GM18868 (cell line): ENCODE measurements around the gene CFAP90.

Source experiments
- ATAC-seq: cut with Tn5 transposase; IDR thresholded peaks from one replicate; pipeline ENCODE4 v1.9.1; 2021; ENCODE audit warnings: mild to moderate bottlenecking, moderate library complexity; ENCODE audit not compliant: unreplicated experiment

Gene CFAP90

DNA sequence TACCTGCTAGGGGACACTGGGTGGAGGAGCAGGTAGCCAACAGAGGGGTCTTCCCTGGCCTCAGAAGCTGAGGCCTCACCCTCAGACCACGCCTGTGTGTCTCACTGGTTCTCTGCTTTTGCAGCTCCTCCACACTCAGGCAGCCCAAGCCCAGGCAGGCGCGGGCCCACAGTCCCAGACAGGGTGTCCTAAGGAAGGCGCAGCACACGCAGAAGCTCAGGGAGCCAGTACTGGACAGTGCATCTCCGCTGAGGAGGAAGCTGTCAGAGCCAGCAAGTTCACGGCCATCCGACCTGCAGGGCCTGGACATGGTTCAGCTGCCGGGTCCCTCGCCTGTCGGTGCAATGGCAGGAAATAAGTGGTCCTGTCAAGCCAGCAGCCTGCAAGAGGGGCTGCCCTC is 25.3 kb downstream of the CFAP90 start:
- ATAC-seq = no peak

- no peak for ATAC-seq
Observed at GRCh38 chr5:7824995-7825394, 25.9 kb downstream of the CFAP90 start.

DNA sequence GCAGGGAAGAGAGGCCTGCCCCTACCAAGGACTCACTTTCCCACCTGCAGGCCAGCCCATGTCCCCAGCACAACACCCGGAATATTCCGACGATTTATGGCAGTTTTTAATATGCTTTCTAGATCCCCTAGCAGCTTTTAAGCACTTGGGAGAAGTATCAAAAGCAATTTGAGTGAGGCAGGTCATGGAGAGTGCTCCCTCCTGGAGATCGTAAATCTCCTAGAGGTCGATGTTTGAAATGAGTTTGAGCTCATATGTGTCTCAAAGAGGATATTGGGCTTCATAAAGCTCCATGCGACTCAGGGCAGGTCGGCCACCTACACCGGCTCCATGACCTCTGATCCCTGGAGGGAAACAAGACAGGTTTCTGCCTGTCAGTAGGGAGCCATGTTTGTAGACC is 27.3 kb downstream of the CFAP90 start:
- no peak for ATAC-seq

DNA sequence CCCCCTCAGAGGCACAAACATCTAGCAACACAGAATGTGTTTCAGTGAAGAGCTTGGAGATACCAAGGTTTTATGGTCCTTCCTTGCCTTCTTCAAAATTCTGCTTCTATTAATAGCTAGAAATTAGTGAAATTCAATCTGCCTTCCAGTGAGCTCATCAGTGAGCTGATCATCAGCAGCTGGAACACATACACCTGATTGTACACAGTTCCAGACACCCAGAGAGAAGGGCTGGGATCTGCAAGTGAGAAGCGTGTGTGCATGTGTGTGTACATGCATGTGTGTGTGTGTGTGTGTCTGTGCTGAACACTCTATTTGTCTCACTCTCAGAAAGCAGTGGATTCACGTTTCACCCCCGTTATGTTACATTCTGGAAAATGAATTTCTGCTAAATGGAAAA is 28.5 kb downstream of the CFAP90 start:
- no peak for ATAC-seq

- ATAC-seq = no peak
Observed at GRCh38 chr5:7816535-7816901, 34.4 kb downstream of the CFAP90 start.

DNA sequence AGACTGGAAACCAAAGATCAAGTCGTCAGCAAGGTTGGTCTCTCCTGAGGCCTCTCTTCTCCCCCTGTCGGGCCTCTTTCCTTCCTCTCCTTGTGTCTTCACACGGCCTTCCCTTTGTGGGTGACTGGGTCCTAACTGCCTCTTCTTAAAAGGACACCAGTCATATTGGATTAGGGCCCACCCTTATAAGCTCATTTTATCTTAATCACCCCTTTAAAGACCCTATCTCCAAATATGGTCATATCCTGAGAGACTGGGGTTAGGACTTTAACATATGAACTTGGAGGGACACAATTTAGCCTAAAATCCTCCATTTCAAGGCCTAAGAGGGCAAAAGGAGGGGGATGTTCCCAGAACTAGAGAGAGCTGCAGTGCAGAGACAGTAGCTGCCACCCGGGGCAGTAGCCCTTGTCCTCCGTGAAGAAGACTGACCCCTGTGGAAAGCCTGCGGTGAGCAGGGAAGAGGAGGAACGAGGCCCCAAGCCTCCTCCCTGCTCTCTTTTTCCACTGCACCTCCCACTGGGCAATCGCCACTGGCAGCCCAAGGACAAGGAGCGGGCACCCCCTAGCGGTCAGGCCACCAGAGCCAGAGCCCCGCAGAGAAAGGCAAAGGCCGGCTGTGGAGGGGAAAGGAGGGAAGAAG is 34.9 kb downstream of the CFAP90 start:
- ATAC-seq = peak; percentile 86

DNA sequence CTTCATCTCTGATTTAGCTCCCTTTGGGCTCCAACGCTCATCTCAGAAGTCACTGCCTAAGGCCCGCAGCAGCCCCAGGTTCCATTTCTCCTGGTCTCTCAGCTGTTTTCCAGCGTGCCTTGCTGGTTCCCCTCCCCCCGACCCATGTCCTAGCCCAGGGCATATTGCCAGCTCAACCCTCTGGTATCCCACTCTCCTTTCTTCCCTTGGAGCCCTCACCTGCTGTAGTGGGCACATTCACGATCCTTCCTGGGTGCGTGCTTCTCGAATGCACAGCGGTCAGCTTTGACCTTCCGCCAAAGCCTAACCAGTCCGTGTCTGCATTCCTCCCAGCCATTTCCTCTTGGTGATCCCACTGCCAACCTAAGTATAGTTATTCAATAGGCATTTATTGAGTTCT is 36.1 kb downstream of the CFAP90 start:
- no peak for ATAC-seq

GRCh38 chr5:7813576-7813975 is 37.4 kb downstream of the CFAP90 start:
- ATAC-seq = no peak

DNA sequence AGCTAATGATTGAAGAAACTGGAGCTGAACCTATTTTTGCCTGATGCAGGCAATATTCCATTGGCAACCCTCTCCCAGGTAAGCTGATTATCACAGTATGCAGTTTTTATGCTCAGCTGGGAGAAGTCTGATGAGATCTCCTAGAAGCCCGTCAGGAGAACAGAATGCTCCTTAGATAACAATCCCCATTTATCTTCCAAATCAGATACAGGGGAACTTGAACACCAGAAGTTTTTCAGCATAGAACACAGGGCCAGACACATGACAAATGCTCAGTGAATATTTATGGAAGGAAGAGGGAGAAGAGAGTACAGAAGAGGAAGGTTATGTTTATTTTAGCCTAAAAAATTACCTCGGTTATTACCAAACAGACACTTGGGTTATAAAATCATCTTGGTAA is 37.9 kb downstream of the CFAP90 start:
- ATAC-seq = no peak

DNA sequence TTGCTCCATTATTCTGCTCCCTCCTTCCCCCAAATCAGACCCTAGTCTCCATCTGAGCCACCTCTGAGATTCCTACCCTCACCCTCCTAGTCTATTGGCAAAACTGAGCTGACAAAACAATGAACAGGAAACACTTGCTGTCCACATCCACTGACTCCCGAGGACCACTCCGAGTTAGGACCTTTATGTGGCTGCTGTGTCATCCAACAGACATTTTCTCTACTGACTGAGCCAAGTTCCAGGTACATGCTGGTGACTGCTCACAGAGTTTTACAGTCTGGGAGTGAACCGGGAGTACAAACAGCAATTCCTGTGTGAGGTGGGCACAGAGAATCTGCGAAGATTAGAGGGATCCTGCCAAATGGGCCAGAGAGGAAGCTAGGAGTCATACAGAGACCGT is 39.2 kb downstream of the CFAP90 start:
- no peak for ATAC-seq

DNA sequence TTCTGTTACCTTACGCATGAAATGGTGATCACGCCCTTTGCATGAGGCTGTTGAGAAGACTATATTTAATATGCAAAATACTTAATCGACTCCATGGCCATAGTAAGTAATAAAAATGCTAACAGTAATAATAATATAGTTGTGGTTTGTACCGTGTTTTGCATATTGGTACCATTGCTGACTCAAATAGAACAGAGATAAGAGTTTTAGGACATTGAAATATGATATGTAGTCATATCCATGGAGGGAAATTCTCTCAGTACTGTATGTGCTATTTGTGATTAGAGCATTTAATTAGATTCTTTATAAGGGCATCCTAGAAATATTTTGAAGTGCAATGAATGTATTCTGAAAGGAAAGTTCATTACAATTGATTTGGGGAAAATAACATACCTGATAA is 41.9 kb downstream of the CFAP90 start:
- ATAC-seq = peak; percentile 58

- ATAC-seq = no peak
Observed at GRCh38 chr5:7805379-7805778, 45.6 kb downstream of the CFAP90 start.

DNA sequence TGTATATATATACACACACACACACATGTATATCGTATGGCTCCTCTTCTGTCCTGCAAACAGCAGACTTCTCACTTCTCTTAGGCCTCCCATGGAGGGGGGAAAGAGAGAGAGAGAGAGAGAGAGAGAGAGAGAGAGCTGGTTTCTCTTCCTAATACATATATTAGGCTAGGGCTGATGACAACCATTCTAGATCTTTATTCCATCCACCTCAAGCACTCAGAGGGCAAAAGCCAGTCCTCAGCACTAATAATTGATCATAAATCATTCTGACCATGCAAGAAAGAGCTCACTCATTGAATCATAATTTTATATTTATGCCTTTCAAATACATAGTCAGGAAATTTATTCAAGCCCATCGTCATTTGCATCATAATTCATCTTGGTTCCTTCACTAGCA is 47.0 kb downstream of the CFAP90 start:
- no peak for ATAC-seq

DNA sequence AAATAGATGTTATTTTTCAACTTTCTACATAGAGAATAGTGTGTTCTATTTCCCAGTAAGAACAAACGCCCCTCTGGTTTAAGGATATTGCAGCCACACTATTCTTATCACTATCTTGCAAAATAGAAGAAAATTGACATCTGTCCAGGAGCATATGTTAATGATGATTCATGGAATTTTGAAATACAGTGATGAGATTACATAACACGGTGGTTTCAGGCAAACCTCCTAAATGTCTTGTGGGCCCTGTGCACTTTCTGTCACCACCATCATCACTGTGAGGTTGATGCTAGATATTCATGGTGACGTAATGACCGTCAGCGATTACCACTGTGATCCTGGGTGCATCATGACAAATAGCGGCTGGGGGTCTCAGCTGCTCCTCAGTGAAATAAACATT is 48.1 kb downstream of the CFAP90 start:
- no peak for ATAC-seq

DNA sequence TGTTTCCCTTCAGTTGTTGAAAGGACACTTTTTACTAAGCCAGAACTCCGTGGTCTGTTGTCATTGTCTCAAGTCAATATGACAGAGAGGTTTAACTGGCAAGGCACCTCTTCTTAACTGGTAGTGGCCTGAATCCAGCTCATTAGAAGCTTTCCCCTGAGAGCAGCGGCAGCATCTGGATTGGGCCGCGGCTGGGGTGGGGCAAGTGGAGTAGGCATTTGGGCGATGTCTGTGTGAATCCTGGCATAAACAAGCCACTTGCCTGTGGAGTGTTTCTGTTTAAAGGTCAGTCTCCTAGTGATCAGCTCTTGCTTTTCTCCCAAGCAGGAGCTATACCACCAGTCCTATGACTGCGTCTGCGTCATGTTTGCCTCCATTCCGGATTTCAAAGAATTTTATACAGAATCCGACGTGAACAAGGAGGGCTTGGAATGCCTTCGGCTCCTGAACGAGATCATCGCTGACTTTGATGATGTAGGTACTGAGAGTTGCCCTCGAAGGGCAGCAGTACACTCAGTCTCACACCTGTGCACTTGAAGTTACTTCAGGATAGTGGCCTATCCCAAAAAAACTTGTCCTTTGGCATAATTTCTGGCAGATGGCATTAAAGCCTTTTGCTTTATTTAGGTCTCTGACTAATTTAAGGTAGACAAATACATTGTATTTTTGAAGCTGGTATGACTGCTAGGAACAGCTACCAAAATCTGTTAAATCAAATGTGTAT is 48.9 kb downstream of the CFAP90 start:
- no peak for ATAC-seq

GRCh38 chr5:7795306-7795705 is 55.6 kb downstream of the CFAP90 start:
- ATAC-seq = no peak

DNA sequence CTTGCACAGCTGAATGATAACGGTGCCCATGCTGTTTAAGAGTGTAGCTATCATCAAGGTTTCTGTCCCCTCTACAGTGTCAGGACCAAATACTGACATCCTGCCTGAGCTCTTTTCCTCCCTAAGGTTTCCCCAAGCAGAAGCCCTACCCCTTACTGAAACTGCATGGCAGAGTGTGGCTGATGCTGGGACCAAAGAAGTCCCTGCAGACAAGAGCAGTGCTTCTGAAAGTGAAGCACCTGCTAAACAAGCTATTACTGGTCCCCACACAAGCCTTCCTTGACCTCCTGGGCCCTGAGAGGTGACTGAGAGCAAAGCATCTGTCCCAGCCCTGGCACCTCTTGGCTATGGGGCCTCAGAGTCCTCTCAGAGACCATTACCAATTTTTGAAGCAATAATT is 56.1 kb downstream of the CFAP90 start:
- ATAC-seq = peak; percentile 58

DNA sequence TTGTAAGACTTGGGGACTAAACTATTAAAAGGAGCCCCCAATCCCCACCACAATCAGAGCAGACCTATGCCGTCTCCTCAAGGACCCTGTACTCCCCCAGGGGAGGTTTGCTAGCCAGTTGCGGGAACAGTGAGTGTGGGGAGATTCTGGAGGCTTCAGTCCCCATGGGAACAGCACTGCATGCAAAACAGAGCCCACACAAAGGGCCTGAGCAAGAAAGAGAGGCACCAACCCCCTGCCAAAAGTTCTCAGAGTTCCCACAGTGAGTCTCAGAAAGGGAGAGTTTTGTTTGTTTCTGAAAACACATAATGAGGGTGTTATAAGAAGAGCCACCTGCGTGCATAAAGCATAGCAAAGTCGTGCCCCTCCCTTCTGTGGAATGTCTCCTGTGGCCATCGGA is 56.6 kb downstream of the CFAP90 start:
- ATAC-seq = peak; percentile 87

GRCh38 chr5:7793895-7794294 is 57.0 kb downstream of the CFAP90 start:
- peak; percentile 22 for ATAC-seq

DNA sequence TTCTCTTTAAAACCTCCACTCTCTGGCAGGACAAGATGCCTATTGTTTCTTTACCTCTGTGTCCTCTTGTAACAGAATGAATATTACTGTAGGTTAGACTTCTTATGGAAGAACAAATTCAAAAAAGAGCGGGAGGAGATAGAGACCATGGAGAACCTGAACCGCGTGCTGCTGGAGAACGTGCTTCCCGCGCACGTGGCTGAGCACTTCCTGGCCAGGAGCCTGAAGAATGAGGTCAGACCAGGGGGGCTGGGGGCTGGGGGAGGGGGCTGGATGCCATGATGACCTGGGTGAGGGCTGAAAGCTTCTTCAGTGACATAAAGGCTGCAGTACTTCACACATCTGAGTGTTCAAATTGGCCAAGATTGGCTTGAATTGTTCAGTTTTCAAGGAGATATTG is 61.4 kb downstream of the CFAP90 start:
- ATAC-seq = no peak

DNA sequence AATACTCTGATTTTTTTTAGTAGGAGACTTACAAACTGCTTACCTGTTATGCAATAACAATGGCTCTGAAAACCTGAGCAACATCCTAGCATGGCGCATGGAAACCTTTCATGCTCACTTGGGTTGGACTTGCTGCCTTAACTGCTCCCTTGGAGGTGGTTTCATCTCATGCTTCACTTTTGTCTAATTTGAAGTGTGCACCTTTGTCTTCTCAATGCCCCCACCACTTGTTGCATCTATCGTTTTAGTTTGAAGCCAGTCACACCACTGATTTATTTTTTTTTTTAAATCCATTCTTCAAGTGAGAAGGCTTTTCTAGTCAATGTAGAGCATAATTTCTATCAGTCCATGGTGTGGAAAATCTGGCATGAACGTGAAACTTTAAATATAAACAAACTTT is 63.2 kb downstream of the CFAP90 start:
- ATAC-seq = no peak

- ATAC-seq = no peak
Observed at GRCh38 chr5:7784683-7785380, 66.1 kb downstream of the CFAP90 start.
